ENCODE results near the gene KLHL29. TPM values are rescaled to one million over a fixed set of nuclear protein-coding genes. Genes with fewer than 3 reads are reported as not detected.

KLHL29 gene
- total and polyA plus RNA-seq, 10 donors: 1.5 to 30.5 (median 9.4) TPM

GRCh38 chr2:23544589-23545295 lies 159.8 kb downstream of the KLHL29 start:
- TF ChIP-seq POLR2A (IDR thresholded peaks at IDR 0.05) (no peak), POLR2AphosphoS5 (IDR thresholded peaks at IDR 0.05) (no peak)
- TF ChIP-seq, protein P1, sequence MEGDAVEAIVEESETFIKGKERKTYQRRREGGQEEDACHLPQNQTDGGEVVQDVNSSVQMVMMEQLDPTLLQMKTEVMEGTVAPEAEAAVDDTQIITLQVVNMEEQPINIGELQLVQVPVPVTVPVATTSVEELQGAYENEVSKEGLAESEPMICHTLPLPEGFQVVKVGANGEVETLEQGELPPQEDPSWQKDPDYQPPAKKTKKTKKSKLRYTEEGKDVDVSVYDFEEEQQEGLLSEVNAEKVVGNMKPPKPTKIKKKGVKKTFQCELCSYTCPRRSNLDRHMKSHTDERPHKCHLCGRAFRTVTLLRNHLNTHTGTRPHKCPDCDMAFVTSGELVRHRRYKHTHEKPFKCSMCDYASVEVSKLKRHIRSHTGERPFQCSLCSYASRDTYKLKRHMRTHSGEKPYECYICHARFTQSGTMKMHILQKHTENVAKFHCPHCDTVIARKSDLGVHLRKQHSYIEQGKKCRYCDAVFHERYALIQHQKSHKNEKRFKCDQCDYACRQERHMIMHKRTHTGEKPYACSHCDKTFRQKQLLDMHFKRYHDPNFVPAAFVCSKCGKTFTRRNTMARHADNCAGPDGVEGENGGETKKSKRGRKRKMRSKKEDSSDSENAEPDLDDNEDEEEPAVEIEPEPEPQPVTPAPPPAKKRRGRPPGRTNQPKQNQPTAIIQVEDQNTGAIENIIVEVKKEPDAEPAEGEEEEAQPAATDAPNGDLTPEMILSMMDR (IDR thresholded peaks at IDR 0.05 in 8 of 11, conservative IDR thresholded peaks at IDR 0.05 in 3 of 11): no peak
- WGBS, 5 donors: 63 to 65% (median 64%) methylated on average over 10 of the region's 10 CpGs
- intact Hi-C loops (cut with DNase I; ENCODE audit: low total_unique reads): no loop called here
- no peak overlapping the region for H3K27ac ChIP-seq
- DNase-seq: no peak
- H3K4me3 ChIP-seq: no peak overlapping the region
- H3K27me3 ChIP-seq (replicated peaks in 1 of 7): no peaks in the 10 kb centered on the region
- no peaks in the 10 kb centered on the region for H3K36me3 ChIP-seq
- no peaks in the 10 kb centered on the region for H3K9me3 ChIP-seq
- peaks cover 0 to 21% (median 9%) of the 10 kb centered on the region in 6 donors for H3K4me1 ChIP-seq

DNA sequence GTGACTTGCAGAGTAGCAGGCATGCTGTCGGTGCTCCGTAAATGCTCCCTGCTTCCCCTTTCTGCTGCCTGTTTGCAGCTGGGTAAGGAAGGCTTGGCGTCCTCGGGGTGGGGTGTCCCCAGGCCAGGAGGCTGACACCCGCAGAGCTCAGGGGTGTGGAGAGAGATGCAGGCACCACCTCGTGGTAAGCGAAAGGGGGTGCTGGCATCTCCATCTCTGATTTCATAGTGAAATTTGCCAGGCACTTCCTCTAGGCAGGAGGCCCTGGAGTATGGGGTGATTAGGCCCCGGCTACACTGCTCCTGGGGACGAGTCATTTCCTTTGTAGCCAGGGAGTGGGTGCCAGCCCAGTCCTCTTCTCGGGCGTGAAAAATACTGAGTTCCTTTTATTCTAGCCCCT lies 160.4 kb downstream of the KLHL29 start:
- Histone ChIP-seq H3K4me1 (peaks cover 0 to 26% (median 9%) of the 10 kb centered on the region in 6 donors), H3K27me3 (replicated peaks in 1 of 7) (no peaks in the 10 kb centered on the region), H3K4me3 (no peak overlapping the region), H3K36me3 (no peaks in the 10 kb centered on the region), H3K9me3 (no peaks in the 10 kb centered on the region), H3K27ac (no peak overlapping the region)
- 36 to 53% (median 41%) methylated on average over 11 of the region's 11 CpGs for WGBS, 5 donors
- no peak for DNase-seq
- TF ChIP-seq, protein P1 (IDR thresholded peaks at IDR 0.05 in 8 of 11, conservative IDR thresholded peaks at IDR 0.05 in 3 of 11): no peak
- TF ChIP-seq POLR2A (IDR thresholded peaks at IDR 0.05): no peak
- no peak for TF ChIP-seq POLR2AphosphoS5 (IDR thresholded peaks at IDR 0.05)
- intact Hi-C loops (cut with DNase I; ENCODE audit: low total_unique reads): no loop called here

- Histone ChIP-seq H3K27ac (no peak overlapping the region), H3K9me3 (no peaks in the 10 kb centered on the region), H3K4me1 (peaks cover 0 to 27% (median 9%) of the 10 kb centered on the region in 6 donors), H3K4me3 (no peak overlapping the region), H3K36me3 (no peaks in the 10 kb centered on the region), H3K27me3 (replicated peaks in 1 of 7) (no peaks in the 10 kb centered on the region)
- intact Hi-C loops (cut with DNase I; ENCODE audit: low total_unique reads): no loop called here
- TF ChIP-seq POLR2A (IDR thresholded peaks at IDR 0.05): no peak
- TF ChIP-seq POLR2AphosphoS5 (IDR thresholded peaks at IDR 0.05): no peak
- TF ChIP-seq, protein P1 (IDR thresholded peaks at IDR 0.05 in 8 of 11, conservative IDR thresholded peaks at IDR 0.05 in 3 of 11): no peak
- no peak for DNase-seq
- 83 to 91% (median 90%) methylated on average over 3 of the region's 3 CpGs for WGBS, 5 donors
Measured at GRCh38 chr2:23545811-23546210, 160.8 kb downstream of the KLHL29 start.

DNA sequence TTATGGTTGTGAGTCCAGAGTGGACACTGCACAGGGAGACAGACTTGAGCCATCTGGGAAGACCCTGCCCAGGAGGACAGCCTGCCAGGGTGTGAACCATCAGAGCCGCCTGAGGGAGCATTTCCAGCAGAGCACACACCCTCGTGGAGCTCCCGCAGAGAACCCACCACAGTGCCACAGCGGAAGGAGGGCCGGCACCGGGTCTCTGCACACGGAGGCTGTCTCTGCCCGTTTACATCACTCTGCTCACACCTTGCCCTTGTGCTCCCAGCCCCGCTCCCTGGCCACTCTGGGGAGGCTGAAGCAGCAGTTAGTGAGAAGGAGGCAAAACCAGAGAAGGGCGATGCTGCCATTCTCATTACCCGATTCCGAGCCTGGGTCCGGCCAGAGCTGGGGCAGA lies 161.9 kb downstream of the KLHL29 start:
- intact Hi-C loops (cut with DNase I; ENCODE audit: low total_unique reads): no loop called here
- H3K4me3 ChIP-seq: no peak overlapping the region
- H3K27ac ChIP-seq: no peak overlapping the region
- TF ChIP-seq, protein P1 (IDR thresholded peaks at IDR 0.05 in 8 of 11, conservative IDR thresholded peaks at IDR 0.05 in 3 of 11): no peak
- TF ChIP-seq POLR2A (IDR thresholded peaks at IDR 0.05) (no peak), POLR2AphosphoS5 (IDR thresholded peaks at IDR 0.05) (no peak)
- DNase-seq: no peak
- peaks cover 0 to 27% (median 9%) of the 10 kb centered on the region in 6 donors for H3K4me1 ChIP-seq
- no peaks in the 10 kb centered on the region for H3K9me3 ChIP-seq
- H3K36me3 ChIP-seq: no peaks in the 10 kb centered on the region
- WGBS, 5 donors: 82 to 95% (median 91%) methylated on average over 13 of the region's 13 CpGs
- no peaks in the 10 kb centered on the region for H3K27me3 ChIP-seq (replicated peaks in 1 of 7)
